T1000 (cell line): ENCODE data around the gene SCYGR8.

Experiments used
- DNase-seq: peaks from one replicate; lab custom pipeline; 2025; ENCODE audit warnings: mixed read lengths; lab: John Stamatoyannopoulos, UW

The SCYGR8 gene

DNA sequence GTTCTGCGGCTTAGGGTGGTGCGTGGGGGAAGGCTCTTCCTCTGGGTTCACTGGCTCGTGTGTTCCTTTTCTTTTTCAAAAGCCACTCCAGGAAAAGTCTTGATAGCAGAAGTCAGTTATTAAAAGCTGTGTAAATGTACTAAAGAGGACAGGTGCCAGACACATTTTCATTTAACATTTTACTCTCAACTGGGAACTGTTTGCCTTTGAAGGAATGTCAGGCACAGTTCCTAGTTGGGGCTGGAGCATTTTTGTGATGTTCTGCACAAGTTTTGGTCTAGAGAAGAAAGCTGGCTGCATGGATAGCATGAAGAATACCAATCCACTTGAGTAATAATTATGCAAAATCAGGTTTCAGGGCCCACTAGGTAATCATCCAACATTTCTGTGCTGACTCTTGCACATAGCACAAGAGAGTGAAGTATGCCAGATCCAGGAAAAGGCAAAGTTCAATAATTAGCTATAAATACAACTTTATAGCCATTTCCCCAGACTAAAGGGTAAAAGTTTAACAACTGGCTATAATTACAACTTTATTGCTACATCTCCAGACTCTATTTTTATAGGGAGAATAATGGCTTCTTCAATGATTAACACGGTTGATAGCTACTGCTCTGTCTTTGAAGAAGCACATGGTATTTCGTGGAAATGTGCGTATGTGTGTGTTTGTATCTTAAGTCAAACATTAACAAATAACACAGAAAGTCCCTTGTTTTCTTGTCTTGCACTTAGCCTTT, 16.2 kb downstream of the SCYGR8 start:
- DNase-seq = no peak

DNA sequence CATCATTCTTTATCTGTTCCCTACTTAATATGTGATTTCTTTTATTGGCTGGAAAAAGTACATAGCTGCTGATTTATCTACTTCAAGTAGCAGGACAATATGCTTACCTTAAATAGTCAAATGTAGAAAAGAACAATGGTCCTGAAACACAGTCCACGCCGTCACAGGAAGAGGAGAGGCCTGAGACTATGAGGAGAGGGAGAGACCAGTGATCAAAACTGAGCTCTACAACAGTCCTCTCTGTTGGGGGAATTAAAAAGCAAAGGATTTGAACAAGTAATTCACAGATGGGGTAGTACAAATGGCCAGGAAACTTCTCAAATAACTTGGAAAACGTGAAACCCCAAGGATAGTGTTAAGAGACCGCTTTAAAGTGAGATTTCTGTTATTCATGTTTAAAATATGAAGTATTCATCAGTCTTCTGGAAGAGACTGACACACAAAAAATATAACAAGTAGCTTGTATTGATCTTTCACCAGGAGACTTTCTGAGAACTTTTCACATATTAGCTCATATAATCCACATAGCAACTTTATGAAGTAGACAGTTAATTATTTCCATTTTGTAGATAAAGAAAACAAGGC, 20.2 kb downstream of the SCYGR8 start:
- DNase-seq = no peak

DNA sequence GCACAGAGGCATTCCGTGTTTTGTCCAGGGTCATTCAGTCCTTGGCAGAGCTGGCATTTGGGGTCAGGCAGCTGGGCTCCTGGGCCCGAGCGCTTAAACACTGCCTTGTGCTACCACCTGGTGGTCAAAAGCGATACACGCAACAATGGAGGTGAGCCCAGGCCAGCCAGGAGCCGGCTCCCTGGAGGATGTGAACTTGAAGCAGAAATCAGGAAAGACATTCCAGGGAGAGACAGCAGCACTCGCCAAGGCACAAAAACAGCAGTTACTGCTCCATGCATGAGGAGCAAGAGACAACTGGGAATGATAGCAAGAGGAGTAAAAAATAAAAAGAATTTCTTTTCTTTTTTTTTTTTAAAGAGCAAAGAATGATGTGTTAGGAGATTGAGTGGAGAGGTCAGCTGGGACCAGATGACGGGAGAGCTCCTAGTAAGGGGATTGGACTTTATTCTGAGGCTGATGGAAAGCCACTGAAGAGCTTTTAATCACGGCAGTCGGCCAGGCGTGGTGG, 20.7 kb downstream of the SCYGR8 start:
- DNase-seq = peak; percentile 15

DNA sequence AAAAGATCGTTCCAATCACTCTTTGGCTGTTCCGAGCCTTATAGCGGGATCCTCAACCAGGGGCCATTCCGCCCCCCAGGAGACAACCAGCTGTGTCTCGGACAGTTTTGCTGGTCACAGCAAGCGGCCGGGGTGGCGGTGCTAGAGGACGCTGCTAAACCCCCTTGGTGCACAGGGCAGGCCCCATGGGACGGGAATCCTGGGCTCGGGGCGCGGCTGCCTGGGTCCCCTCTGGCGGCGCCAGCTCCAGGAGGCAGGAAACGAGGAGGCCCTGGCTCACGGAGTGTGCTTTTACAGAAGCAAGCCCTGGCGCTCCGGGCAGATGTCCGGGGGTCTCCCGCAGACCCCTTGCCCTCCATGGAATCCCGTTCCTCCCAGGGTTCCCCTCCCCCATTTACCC, 22.1 kb downstream of the SCYGR8 start:
- no peak for DNase-seq

DNA sequence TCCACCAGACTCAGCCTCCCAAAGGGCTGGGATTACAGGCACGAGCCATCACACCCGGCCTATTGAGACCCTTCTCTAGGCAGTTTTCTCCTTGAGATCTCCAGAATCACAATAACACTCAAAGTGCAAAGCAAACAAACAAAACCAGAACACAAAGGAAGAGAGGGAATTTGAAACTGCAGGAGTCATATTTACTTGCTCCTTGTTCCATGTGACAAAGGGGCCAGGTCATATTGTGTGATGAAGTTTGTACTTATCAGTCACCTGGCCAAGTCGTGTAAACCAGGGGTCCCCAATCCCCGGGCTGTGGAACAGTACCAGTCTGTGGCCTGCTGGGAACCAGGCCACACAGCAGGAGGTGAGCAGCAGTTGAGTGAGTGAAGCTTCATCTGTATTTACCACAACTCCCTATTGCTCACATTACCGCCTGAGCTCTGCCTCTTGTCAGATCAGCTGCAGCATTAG, 26.5 kb downstream of the SCYGR8 start:
- no peak for DNase-seq

DNA sequence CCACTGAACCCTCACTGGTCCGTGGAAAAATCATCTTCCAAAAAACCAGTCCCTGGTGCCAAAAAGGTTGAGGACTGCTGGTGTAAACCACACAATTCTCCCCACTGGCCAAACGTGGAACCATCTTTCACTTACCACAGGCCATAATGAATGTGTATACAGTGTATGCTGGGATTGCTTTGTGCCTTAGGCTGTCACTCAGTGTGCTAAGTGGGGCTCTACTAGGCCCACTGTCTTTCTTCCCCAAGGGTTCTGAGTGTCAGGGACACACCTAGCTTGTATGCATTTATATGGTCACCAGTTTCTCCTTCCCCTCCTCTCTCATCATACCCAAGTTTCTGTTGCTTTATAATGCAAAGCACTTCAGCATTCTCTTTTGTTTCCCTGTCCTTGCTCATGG, 27.2 kb downstream of the SCYGR8 start:
- no peak for DNase-seq

DNA sequence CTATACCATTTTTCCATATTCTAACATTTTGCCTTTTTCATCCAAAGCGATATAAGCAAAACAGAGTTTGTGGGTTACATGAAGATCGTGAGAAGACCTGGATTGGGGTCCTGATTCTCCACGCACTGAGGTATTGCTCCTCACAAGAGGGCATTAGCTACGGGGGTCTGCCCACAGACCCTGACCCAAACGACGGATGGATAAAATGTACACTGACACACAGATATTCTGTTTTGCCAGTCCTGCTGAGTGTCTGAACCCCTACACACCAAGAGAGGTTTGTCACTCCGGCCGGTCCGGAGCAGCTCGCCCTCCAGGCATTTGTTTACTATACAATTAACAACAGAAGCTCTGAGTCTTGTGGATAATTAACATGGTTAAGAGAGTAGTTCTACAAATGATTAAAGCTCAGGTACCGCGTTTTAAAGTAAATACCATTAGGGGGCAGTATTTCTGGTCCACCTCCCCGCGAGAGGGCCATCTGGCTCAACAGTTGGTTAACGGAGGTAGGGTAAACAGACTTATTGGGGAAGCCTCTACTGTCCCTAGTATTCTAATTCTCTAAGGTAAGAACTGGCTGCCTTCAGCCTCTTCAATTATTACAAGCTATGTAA, 28.4 kb downstream of the SCYGR8 start:
- no peak for DNase-seq

DNA sequence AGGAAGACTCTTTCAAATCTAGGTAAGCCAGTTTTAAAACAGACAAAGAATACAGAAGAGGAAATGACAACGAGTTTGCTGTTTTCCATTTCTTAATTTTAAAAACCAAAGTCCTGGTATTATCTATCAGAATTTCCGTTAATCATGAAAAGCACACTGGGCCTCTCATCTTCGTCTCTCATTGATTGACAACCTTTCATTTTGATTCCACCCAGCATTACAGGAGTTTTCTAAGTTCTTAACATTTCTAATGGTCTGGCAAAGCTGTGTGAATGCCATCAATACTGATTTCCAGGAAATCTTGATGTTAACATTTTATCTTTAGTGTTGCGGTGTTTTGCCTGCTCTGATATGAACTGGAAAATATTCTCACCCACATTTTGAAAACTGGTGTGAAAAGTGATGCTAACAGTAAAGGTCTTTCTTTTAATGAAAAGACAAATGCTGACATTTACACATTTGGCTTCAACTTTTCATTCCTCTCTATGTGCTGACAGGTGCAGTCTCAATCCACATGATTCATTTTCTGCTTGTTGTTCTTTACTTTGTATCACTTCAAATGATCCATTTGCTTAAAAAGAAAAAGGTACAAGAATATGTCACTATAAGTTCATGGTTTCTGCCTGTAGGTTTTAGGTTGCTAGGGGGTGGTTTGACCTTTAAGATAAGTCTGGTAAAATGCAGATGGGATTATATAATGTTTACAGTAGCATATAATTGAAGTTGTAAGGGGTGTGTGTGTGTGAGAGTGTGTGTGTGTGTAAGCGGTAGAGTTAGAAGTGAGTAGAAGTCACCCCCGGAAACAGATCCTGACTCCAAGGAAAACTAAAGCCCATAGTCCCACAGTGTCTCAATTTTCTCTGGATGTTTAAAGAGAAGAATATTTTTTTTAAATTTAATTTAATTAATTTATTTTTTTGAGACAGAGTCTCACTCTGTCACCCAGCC, 29.5 kb downstream of the SCYGR8 start:
- DNase-seq = no peak

DNA sequence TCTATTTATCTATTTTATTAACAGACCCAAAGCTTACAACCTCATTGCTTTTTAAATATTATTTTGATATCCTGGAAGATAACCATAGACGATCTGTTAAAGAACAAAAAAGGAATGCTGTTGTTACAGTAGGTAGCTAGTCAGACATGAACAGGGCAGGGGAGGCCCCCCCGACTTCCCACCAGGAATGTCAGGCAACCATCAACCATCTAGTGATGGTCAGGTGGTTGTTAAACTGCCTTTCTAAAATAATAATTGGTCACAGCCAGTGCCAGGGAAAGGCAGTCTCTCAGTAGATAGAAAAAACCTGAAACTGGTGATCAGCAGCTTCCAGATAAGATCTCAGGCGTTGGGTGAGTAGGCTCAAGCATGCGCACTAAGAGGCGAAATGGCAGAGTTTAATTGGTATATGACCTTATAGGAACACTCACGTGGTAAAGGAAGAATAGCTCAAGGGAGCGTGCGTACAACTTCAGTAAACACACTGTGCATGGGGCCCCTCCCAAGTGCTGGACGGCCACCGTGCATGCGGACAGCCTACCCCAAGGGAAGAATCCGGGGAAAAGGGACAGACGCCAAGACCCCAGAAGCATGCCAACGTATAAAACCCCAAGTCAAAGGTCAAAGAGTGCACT, 35.4 kb downstream of the SCYGR8 start:
- no peak for DNase-seq

DNA sequence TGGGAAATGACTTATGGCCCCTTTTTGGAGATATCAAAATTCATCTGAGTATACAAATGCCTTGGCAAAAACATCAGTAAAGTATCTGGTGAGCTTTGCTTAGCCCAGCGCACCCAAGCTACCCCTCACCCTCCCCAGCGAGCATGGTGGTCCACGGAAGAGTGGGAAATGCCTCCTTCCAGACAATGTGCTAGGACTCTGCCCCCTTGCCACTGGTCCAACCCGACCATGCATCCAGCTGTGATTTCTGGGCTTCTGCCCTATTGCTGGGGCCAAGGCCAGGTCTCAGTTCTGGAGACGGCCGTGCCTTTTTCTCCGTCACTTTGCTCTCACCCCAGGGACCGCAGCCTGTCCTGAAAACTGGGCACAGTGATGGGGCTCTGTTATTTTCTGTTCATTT, 36.1 kb downstream of the SCYGR8 start:
- DNase-seq = no peak

DNA sequence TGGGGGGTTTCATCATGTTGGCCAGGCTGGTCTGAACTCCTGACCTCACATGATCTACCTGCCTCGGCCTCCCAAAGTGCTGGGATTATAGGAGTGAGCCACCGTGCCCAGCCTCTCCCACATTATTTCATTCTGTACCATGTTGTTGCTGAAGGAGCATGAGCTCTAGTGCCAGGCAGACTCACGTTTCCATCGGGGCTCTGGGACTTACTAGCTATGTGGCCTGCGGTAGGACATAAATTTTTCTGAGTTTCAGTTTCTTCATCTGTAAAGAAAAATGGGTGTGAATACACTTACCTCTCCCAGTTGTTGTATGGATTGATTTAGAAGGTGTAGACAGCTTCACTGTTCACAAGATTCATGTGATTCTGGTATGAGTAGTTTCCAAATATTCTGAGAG, 37.1 kb downstream of the SCYGR8 start:
- DNase-seq = no peak

DNA sequence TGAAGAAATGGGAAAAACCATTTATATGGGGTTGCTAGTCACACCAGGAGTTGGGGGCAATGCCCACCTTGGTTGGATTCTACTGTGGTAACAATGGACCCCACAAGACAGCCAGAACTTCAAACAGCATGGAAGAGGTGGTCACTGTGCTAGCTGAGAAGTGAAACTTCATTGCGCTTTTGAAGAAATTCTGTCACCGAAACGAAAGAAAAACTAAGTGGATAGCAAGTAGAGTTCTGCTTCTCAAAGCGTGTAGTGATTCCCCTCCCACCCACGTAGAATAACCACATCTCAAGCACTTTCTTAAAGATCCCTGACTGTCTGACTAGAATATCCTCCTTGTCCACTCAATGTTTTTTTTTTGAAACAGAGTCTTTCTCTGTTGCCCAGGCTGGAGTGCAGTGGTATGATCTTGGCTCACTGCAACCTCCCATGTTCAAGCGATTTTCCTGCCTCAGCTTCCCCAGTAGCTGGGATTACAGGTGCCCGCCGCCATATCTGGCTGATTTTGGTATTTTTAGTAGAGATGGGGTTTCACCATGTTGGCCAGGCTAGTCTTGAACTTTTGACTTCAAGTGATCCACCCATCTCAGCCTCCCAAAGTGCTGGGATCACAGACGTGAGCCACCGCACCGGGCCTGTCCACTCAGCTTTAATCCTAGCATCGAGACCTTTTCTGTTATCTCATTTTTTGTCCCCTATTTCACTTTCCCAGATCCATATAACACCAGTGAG, 37.9 kb downstream of the SCYGR8 start:
- DNase-seq = no peak

DNA sequence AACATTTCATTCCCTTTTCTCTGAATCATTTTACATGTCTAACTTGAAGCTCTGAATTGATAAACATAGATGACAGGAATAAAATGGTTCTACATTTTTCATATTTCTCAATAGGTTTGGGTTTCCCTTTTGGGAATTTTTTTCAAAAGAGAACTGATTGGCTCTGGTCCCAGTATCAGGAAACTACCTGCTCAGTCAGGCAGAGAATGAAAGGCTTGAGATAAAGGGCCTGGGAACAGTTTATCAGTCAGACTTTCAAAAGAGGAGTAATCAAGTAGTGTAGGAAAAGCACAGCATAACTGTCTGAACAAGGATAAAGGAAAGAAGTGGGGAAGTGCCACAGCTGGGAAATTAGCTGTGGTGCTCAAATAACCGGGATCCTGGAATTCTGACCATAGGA, 39.6 kb downstream of the SCYGR8 start:
- DNase-seq = no peak

DNA sequence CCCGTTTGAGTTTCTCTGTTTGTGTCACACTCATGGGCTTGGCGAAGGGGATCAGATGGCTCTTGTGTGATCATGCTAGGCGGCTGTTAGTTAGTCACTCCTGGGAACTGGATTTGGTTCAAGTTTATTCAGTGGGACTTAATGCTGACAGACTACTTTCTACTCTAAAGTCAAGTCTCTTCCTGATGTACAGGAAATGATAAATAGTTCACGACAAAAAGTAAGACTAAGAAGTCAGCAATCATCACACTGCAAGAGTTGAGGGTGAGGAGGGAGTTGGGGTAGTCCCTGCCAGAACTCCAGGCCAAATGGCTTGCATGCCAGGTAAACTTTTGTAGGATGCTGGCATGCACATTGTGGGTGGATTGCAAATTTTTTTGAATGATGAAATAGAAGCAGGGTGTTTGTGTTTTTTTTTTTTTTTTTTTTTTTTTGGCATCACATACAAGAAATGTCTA, 42.9 kb downstream of the SCYGR8 start:
- no peak for DNase-seq

DNA sequence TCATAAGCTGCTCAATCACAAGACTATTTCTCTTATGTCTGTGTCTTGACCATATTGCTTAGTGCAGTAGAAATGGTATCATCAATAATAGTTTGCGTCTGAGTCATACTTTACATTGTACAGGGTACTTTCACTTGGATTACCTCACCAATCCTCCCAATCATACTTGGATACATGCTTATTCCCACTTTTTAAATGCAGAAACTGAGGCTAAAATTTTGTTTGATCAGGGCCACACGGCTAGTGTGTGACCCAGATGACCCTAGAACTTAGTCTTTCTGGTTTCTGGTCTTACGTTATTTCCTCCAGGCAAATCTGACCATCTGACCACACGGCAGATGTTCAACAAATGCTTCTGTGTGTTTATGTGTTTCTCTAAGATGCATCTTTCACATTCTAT, 44.1 kb downstream of the SCYGR8 start:
- DNase-seq = no peak

DNA sequence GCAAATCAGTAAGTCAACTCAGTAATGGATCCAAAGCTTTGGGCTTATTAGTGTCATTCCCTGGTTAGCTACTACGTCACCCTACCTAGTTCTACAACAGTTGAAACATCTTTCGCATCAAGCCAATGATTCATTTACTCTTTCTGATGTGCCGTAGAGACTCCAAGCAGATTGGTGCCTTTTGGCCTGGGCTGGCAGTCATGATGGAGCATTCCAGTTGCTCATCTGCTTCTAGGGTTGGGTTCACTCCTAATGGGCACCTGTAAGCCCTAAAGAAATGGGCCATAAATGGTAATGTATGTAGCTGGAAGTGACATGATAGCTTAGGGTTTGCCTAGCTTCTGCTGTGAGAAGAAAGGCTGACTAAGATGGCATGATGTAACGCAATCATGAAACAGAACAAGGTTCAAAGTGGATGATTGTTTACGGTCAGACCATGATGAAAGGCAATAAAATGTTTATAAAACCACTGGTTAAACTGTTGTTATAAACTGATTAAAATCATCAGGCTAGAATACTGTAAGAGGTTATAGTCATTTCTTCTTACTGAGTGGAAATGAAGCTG, 47.5 kb downstream of the SCYGR8 start:
- no peak for DNase-seq
